ENCODE results near the gene OAS2. TPM values are rescaled to one million over a fixed set of nuclear protein-coding genes. Genes with fewer than 3 reads are reported as not detected.

The OAS2 gene
- total and polyA plus RNA-seq, 9 of the 15 experiments (the other 6 are each of a cell fraction or from before 2014, with no cell fraction given) = 0.13 to 0.85 TPM; not detected in 7

DNA sequence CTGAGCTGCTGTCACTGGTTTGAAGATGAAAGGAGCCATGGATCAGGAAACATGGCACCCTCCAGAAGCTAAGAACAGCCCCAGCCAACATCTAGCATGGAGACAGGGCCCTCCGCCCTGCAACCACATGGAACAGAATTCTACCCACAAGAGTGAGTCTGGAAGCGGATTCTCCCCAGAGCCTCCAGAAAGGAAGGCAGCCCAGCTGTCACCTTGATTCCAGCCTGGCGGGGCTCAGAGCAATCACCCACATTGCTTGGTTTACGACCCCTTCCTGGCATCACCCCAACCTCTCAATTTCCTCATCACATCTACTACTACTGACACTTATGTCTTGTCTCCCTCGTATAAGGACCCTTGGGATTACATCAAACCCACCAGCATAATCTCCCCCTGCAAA is 38.5 kb downstream of the OAS2 start:
- POLR2A ChIA-PET = no interaction called here
- ATAC-seq (no peak), FAIRE-seq (no peak), DNase-seq (ENCODE audit: extremely low read depth in 1 of 4, low spot score in 3 of 4) (no peak)
- no peak overlapping the region for H3K4me2 ChIP-seq (ENCODE audit: insufficient read depth, low read length)
- H3K36me3 ChIP-seq (ENCODE audit: control insufficient read depth, insufficient read depth, low read length) = no peaks in the 10 kb centered on the region
- H3K9me3 ChIP-seq (replicated peaks; ENCODE audit: control insufficient read depth, insufficient read depth, low read depth, low read length) = no peaks in the 10 kb centered on the region
- BruUV-seq (replicated peaks) = no TSS peak
- H3K4me1 ChIP-seq (replicated peaks in 1 of 2; ENCODE audit: control insufficient read depth in 2 of 2, insufficient read depth in 2 of 2, low read length in 2 of 2) = no peaks in the 10 kb centered on the region
- peaks cover 3 to 35% of the 10 kb centered on the region in 2 experiments; a peak in 3 of 5 replicates for H3K27me3 ChIP-seq (ENCODE audit: control insufficient read depth in 2 of 2, insufficient read depth in 2 of 2, low read length in 2 of 2)
- CTCF ChIA-PET (ENCODE audit: low intra/inter-chr PET ratio) = no interaction called here
- intact Hi-C loops (cut with micrococcal nuclease) (no loop called here), in situ Hi-C loops (cut with MboI) (no loop called here)
- H3K27ac ChIP-seq (ENCODE audit: extremely low read depth, low read depth, low read length) = no peak overlapping the region
- no peak overlapping the region for H2AFZ ChIP-seq (ENCODE audit: low read depth, low read length)
- H4K20me1 ChIP-seq (replicated peaks; ENCODE audit: control insufficient read depth, insufficient read depth, low read length) = no peaks in the 10 kb centered on the region; the same call in 1 of the 2 replicates
- WGBS (ENCODE audit: insufficient coverage, low coverage, missing lambda C conversion rate) = 2% methylated on average over 5 of the region's 5 CpGs
- H3K4me3 ChIP-seq = no peak overlapping the region
- H3K9ac ChIP-seq (ENCODE audit: insufficient read depth in 1 of 2, low read depth in 2 of 2, low read length in 2 of 2) = no peak overlapping the region
- H3K9me1 ChIP-seq (ENCODE audit: control insufficient read depth, insufficient read depth, low read length) = no peaks in the 10 kb centered on the region
- no peaks in the 10 kb centered on the region for H3K79me2 ChIP-seq (ENCODE audit: control insufficient read depth, insufficient read depth, low read length)
- TF ChIP-seq ZNF311 (CRISPR knock-in tag; IDR thresholded peaks at IDR 0.05) (no peak), EGR1 (conservative IDR thresholded peaks at IDR 0.05) (no peak), ESRRB (CRISPR knock-in tag; IDR thresholded peaks at IDR 0.05; ENCODE audit: borderline replicate concordance) (no peak), ZKSCAN1 (IDR thresholded peaks at IDR 0.05; ENCODE audit: low read depth, low read length) (no peak), RBM39 (optimal IDR thresholded peaks at IDR 0.05; ENCODE audit: low read depth, low read length) (no peak), RNF2 (IDR thresholded peaks at IDR 0.05) (no peak)
- TF ChIP-seq, protein P1, sequence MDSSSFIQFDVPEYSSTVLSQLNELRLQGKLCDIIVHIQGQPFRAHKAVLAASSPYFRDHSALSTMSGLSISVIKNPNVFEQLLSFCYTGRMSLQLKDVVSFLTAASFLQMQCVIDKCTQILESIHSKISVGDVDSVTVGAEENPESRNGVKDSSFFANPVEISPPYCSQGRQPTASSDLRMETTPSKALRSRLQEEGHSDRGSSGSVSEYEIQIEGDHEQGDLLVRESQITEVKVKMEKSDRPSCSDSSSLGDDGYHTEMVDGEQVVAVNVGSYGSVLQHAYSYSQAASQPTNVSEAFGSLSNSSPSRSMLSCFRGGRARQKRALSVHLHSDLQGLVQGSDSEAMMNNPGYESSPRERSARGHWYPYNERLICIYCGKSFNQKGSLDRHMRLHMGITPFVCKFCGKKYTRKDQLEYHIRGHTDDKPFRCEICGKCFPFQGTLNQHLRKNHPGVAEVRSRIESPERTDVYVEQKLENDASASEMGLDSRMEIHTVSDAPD (CRISPR knock-in tag; IDR thresholded peaks at IDR 0.05) = no peak
- TF ChIP-seq, protein P2, sequence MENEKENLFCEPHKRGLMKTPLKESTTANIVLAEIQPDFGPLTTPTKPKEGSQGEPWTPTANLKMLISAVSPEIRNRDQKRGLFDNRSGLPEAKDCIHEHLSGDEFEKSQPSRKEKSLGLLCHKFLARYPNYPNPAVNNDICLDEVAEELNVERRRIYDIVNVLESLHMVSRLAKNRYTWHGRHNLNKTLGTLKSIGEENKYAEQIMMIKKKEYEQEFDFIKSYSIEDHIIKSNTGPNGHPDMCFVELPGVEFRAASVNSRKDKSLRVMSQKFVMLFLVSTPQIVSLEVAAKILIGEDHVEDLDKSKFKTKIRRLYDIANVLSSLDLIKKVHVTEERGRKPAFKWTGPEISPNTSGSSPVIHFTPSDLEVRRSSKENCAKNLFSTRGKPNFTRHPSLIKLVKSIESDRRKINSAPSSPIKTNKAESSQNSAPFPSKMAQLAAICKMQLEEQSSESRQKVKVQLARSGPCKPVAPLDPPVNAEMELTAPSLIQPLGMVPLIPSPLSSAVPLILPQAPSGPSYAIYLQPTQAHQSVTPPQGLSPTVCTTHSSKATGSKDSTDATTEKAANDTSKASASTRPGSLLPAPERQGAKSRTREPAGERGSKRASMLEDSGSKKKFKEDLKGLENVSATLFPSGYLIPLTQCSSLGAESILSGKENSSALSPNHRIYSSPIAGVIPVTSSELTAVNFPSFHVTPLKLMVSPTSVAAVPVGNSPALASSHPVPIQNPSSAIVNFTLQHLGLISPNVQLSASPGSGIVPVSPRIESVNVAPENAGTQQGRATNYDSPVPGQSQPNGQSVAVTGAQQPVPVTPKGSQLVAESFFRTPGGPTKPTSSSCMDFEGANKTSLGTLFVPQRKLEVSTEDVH (IDR thresholded peaks at IDR 0.05; ENCODE audit: low read depth, partially characterized antibody) = no peak
- TF ChIP-seq, protein P3, sequence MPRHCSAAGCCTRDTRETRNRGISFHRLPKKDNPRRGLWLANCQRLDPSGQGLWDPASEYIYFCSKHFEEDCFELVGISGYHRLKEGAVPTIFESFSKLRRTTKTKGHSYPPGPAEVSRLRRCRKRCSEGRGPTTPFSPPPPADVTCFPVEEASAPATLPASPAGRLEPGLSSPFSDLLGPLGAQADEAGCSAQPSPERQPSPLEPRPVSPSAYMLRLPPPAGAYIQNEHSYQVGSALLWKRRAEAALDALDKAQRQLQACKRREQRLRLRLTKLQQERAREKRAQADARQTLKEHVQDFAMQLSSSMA (CRISPR knock-in tag; IDR thresholded peaks at IDR 0.05) = no peak
- TF ChIP-seq, protein P4, sequence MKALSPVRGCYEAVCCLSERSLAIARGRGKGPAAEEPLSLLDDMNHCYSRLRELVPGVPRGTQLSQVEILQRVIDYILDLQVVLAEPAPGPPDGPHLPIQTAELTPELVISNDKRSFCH (CRISPR knock-in tag; IDR thresholded peaks at IDR 0.05) = no peak
- TF ChIP-seq, protein P4 (tag; IDR thresholded peaks at IDR 0.05) = no peak
